ENCODE results near the gene STMP1.

GRCh38 chr7:135650831-135651573, 11.3 kb upstream of the STMP1 start:
- TF ChIP-seq CTCF (optimal IDR thresholded peaks at IDR 0.05 in 1 of 3, IDR thresholded peaks at IDR 0.05 in 1 of 3, conservative IDR thresholded peaks at IDR 0.05 in 1 of 3; ENCODE audit: extremely low read depth in 1 of 3, insufficient read depth in 2 of 3, low read length in 3 of 3): no peak
- TF ChIP-seq EZH2 (IDR thresholded peaks at IDR 0.05; ENCODE audit: low read length): no peak

Measured in keratinocyte (primary cell).